ENCODE results near the gene DLAT. TPM values are rescaled to one million over a fixed set of nuclear protein-coding genes. Genes with fewer than 3 reads are reported as not detected.

Gene DLAT
- total RNA-seq, 1 experiment from 2014 or later: 68.1 TPM

- no peak for TF ChIP-seq CTCF (IDR thresholded peaks at IDR 0.05 in 2 of 3, conservative IDR thresholded peaks at IDR 0.05 in 1 of 3; ENCODE audit: borderline replicate concordance in 1 of 3, insufficient read depth in 1 of 3, low read depth in 2 of 3, low read length in 2 of 3)
- no peak for TF ChIP-seq ZNF274 (IDR thresholded peaks at IDR 0.05; ENCODE audit: low read depth, low read length)
- TF ChIP-seq, protein P1, sequence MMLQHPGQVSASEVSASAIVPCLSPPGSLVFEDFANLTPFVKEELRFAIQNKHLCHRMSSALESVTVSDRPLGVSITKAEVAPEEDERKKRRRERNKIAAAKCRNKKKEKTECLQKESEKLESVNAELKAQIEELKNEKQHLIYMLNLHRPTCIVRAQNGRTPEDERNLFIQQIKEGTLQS (IDR thresholded peaks at IDR 0.05): no peak
- no peak for TF ChIP-seq TCF7L2 (IDR thresholded peaks at IDR 0.05; ENCODE audit: borderline replicate concordance, extremely low read depth, insufficient read depth, insufficient read length)
- no peak for TF ChIP-seq EZH2phosphoT487 (IDR thresholded peaks at IDR 0.05; ENCODE audit: borderline replicate concordance)
- no peak for TF ChIP-seq POLR2A (IDR thresholded peaks at IDR 0.05; ENCODE audit: borderline replicate concordance, extremely low read depth, insufficient read depth, insufficient read length)
Measured at GRCh38 chr11:111980062-111980461, 45.1 kb upstream of the DLAT start (continued).

- no peak for DNase-seq (ENCODE audit: low read depth, low spot score)
- intact Hi-C loops (cut with micrococcal nuclease): no loop called here
- Histone ChIP-seq H3K36me3 (ENCODE audit: control insufficient read depth in 1 of 2, insufficient read depth in 2 of 2, low read length in 2 of 2) (no peaks in the 10 kb centered on the region), H4K20me1 (ENCODE audit: insufficient read depth) (no peaks in the 10 kb centered on the region), H3K4me1 (ENCODE audit: control insufficient read depth in 1 of 2, insufficient read depth in 2 of 2, low read length in 2 of 2) (no peaks in the 10 kb centered on the region), H3K9me2 (ENCODE audit: insufficient read depth) (no peaks in the 10 kb centered on the region), H3K9me3 (ENCODE audit: control insufficient read depth in 1 of 2, insufficient read depth in 1 of 2, low read depth in 1 of 2, low read length in 2 of 2) (no peaks in the 10 kb centered on the region), H3K27ac (ENCODE audit: low read depth, low read length) (no peak overlapping the region), H3K4me2 (ENCODE audit: low read length) (no peak overlapping the region), H3K79me2 (ENCODE audit: insufficient read depth, low read length) (no peaks in the 10 kb centered on the region), H3K27me3 (ENCODE audit: insufficient read depth, low read length) (no peaks in the 10 kb centered on the region), H2AFZ (ENCODE audit: low read depth, low read length, poor library complexity, severe bottlenecking) (no peak overlapping the region), H3K4me3 (replicated peaks in 1 of 2; ENCODE audit: low read depth in 1 of 2, low read length in 2 of 2) (no peak overlapping the region), H3K9ac (ENCODE audit: low read length) (no peak overlapping the region)
- ChIA-PET RAD21 (ENCODE audit: low non-redundant PET in 1 of 2, low total read pairs in 2 of 2, uncharacterized antibody in 2 of 2, unreplicated experiment in 2 of 2) (interaction anchor here (1.0 to 1.4 kb wide), 2 partner anchors 50 kb away, joined by 5 to 9 read pairs; no protein-coding TSS in a partner anchor), POLR2A (no interaction called here), CTCF (interaction anchor here (0.6 to 3.8 kb wide), 10 partner anchors 9 to 394 kb away, joined by 3 to 42 read pairs (median 4); no protein-coding TSS in a partner anchor)
- TF ChIP-seq, protein P1 (IDR thresholded peaks at IDR 0.05): no peak
- TF ChIP-seq TCF7L2 (IDR thresholded peaks at IDR 0.05; ENCODE audit: borderline replicate concordance, extremely low read depth, insufficient read depth, insufficient read length): no peak
- TF ChIP-seq SP1 (IDR thresholded peaks at IDR 0.05; ENCODE audit: low read depth): no peak
- TF ChIP-seq CEBPB (IDR thresholded peaks at IDR 0.05; ENCODE audit: low read depth): no peak
- no peak for TF ChIP-seq SRF (IDR thresholded peaks at IDR 0.05; ENCODE audit: low read depth)
- no peak for ATAC-seq
- no TSS peak for BruUV-seq (replicated peaks)
Measured at GRCh38 chr11:111981270-111981669, 43.9 kb upstream of the DLAT start.

Measured in HCT116 (cell line).